H1 (cell line): ENCODE results near the gene ZNF385B. TPM values are rescaled to one million over a fixed set of nuclear protein-coding genes. Genes with fewer than 3 reads are reported as not detected.

Experiments used
- CTBP2 ChIP-seq: IDR thresholded peaks from 2 replicates; pipeline ENCODE4 v1.7.0; 2011; ENCODE audit warnings: borderline replicate concordance, mild to moderate bottlenecking, moderate library complexity, mixed read lengths, low read length; ENCODE audit not compliant: insufficient read depth, insufficient read length
- POLR2AphosphoS5 ChIP-seq: IDR thresholded peaks from 2 replicates; pipeline ENCODE4 v1.6.1; 2011; ENCODE audit warnings: low read depth, low read length
- polyA plus RNA-seq, 7 experiments: library from polyadenylated mRNA; depleted of rRNA in 3 of 7; stranded (reverse) in 5 of 7; unstranded in 2 of 7; fragments of >200 nt in 5 of 7; fragments of 200-250 nt in 2 of 7; gene quantifications; 1 replicate in 5 of 7; 2 replicates in 1 of 7; 4 replicates in 1 of 7; pipeline versions ENCODE4 v1.2.1 to v1.2.3, GENCODE V29; 2011 to 2013; ENCODE audit warnings: missing spikeins in 2 of 7, mixed read lengths in 2 of 7
- total RNA-seq: library from RNA; stranded (reverse); fragmentation: NEBNext Ultra II Directional; extraction: Animal tissue kit (Norgen Biotek cat#: 25700); gene quantifications from 2 replicates; pipeline ENCODE4 v1.2.1, GENCODE V29; 2021

ZNF385B gene
- total and polyA plus RNA-seq, 2 of the 8 experiments (the other 6 are each of a cell fraction or from before 2014, with no cell fraction given) = 1.1 to 3.7 TPM

DNA sequence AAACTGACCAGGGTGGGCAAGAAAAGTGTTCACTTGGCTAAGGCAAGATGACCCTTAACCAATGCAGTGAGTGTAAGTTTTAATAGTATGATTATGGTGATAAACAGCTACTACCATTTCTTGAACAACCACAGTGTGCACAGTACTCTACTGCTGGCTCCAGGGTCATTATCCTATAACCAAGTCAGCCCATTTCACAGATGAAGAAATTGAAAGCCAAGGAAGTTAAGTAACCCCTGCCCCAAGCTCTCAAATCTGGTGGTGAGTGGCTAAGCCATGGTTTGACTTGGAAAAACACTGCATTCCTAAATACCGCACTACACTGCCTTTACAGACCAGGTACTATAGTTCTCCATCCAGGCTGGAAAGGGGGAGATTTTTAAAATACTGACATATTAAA, 5.7 kb downstream of the ZNF385B start (continued):
- TF ChIP-seq POLR2AphosphoS5 (no peak), CTBP2 (no peak)
- TF ChIP-seq, all 59 proteins: peak for 0
